Endothelial cell of umbilical vein (primary cell): Measurements from ENCODE around the gene CDH11. TPM values are rescaled to one million over a fixed set of nuclear protein-coding genes. Genes with fewer than 3 reads are reported as not detected.

Experiments
- BruUV-seq: library from RNA; stranded (reverse); fragments of 400-500 nt; replicated peaks from 2 replicates; lab custom pipeline; 2021; lab: Mats Ljungman, UMichigan
- CTCF ChIA-PET: fragments of 300-600, 350-600 bp; sonication (Branson Sonifier 250); formaldehyde crosslinking; loops from one replicate; lab custom pipeline; 2021; ENCODE audit warnings: antibody characterized with exemption, inconsistent platforms; lab: Charles Lee
- POLR2A ChIA-PET: fragments of 300-600, 350-600 bp; sonication (Branson Sonifier 250); formaldehyde crosslinking; loops from one replicate; lab custom pipeline; 2021; ENCODE audit warnings: antibody characterized with exemption, inconsistent platforms; lab: Charles Lee
- DNase-seq: peaks from one replicate; pipeline ENCODE4 v3.0.0-alpha.2; 2011; ENCODE audit warnings: low read depth, low spot score
- FAIRE-seq: peaks from 2 replicates; lab custom pipeline; 2011; peaks lifted over from hg19 to GRCh38; lab: Jason Lieb, UNC
- H2AFZ ChIP-seq: 2 replicates; pipeline ENCODE4 v1.6.0; 2012; ENCODE audit warnings: low read depth, low read length, control low read depth, inconsistent platforms
- H3K27ac ChIP-seq: 2 replicates; pipeline ENCODE4 v1.5.1; 2011; ENCODE audit warnings: low read depth, mild to moderate bottlenecking, control low read depth, low read length, moderate library complexity; ENCODE audit not compliant: insufficient read depth
- H3K27me3 ChIP-seq, 2 experiments: 2 replicates each; pipeline versions ENCODE4 v1.6.0 to v1.6.1; 2011; ENCODE audit warnings: low read length in 2 of 2, mixed read lengths in 1 of 2; ENCODE audit not compliant: control insufficient read depth in 2 of 2, insufficient read depth in 2 of 2
- H3K36me3 ChIP-seq, 2 experiments: 2 replicates in 1 of 2; 3 replicates in 1 of 2; pipeline ENCODE4 v1.5.1; 2011; ENCODE audit warnings: low read length in 2 of 2, mild to moderate bottlenecking in 1 of 2, moderate library complexity in 1 of 2; ENCODE audit not compliant: control insufficient read depth in 2 of 2, insufficient read depth in 2 of 2; ENCODE audit errors: extremely low read depth in 1 of 2
- H3K4me1 ChIP-seq: 3 replicates; pipeline ENCODE4 v1.5.1; 2011; ENCODE audit warnings: mild to moderate bottlenecking, low read length; ENCODE audit not compliant: control insufficient read depth, insufficient read depth; ENCODE audit errors: extremely low read depth
- H3K4me2 ChIP-seq: 2 replicates; pipeline ENCODE4 v1.6.1; 2011; ENCODE audit warnings: low read length, control low read depth, mixed read lengths; ENCODE audit not compliant: insufficient read depth
- H3K4me3 ChIP-seq, 3 experiments: fragments of 200-600 bp in 1 of 3; sonication (generic), shearing (Covaris generic) in 1 of 3; replicated peaks in 1 of 3; 2 replicates each; pipeline ENCODE4 v1.5.1; 2011 to 2016; ENCODE audit warnings: control low read depth in 3 of 3, low read length in 3 of 3, mild to moderate bottlenecking in 2 of 3, inconsistent platforms in 1 of 3, low read depth in 1 of 3, moderate library complexity in 1 of 3; ENCODE audit not compliant: insufficient read depth in 1 of 3
- H3K79me2 ChIP-seq: 2 replicates; pipeline ENCODE4 v1.6.0; 2012; ENCODE audit warnings: low read length, inconsistent platforms; ENCODE audit not compliant: control insufficient read depth, insufficient read depth
- H3K9ac ChIP-seq: replicated peaks from 2 replicates; pipeline ENCODE3; 2011; ENCODE audit warnings: low read length, control low read depth; ENCODE audit not compliant: insufficient read depth; ENCODE audit errors: extremely low read depth
- H3K9me1 ChIP-seq: replicated peaks from 3 replicates; pipeline ENCODE4 v1.6.0; 2011; ENCODE audit warnings: mild to moderate bottlenecking, low read length; ENCODE audit not compliant: control insufficient read depth, insufficient read depth; ENCODE audit errors: extremely low read depth
- H3K9me3 ChIP-seq: replicated peaks from 2 replicates; pipeline ENCODE4 v1.5.1; 2012; ENCODE audit warnings: low read length, inconsistent platforms; ENCODE audit not compliant: control insufficient read depth, insufficient read depth
- H4K20me1 ChIP-seq: replicated peaks from 2 replicates; pipeline ENCODE3; 2011; ENCODE audit warnings: mild to moderate bottlenecking, low read length; ENCODE audit not compliant: control insufficient read depth, insufficient read depth; ENCODE audit errors: extremely low read depth
- EZH2 ChIP-seq: IDR thresholded peaks from 2 replicates; pipeline ENCODE4 v1.6.1; 2012; ENCODE audit warnings: borderline replicate concordance, low read depth, mild to moderate bottlenecking, moderate library complexity, low read length, inconsistent platforms; ENCODE audit not compliant: severe bottlenecking
- FOS ChIP-seq: IDR thresholded peaks from 2 replicates; pipeline ENCODE4 v1.6.1; 2011; ENCODE audit warnings: mild to moderate bottlenecking, low read length, moderate library complexity, borderline replicate concordance; ENCODE audit not compliant: insufficient read depth
- GATA2 ChIP-seq: IDR thresholded peaks from 2 replicates; pipeline ENCODE4 v1.7.0; 2011; ENCODE audit warnings: low read depth, mild to moderate bottlenecking, moderate library complexity, mixed read lengths, low read length; ENCODE audit not compliant: insufficient read length, insufficient read depth
- JUN ChIP-seq: IDR thresholded peaks from 2 replicates; pipeline ENCODE4 v1.6.1; 2011; ENCODE audit warnings: borderline replicate concordance, low read depth; ENCODE audit not compliant: insufficient read length, insufficient read depth
- MYC ChIP-seq: IDR thresholded peaks from one replicate; pipeline ENCODE4 v1.6.1; 2011; ENCODE audit warnings: mild to moderate bottlenecking, low read depth, low read length
- POLR2A ChIP-seq: IDR thresholded peaks from 2 replicates; pipeline ENCODE4 v1.6.1; 2012; ENCODE audit warnings: low read depth, mild to moderate bottlenecking, control low read depth, low read length
- POLR2AphosphoS5 ChIP-seq: IDR thresholded peaks from 2 replicates; pipeline ENCODE4 v1.6.1; 2012; ENCODE audit warnings: low read depth, mild to moderate bottlenecking, control low read depth, low read length, moderate library complexity; ENCODE audit not compliant: insufficient read depth
- dilution Hi-C: fragments of 300-500 bp; cut with MboI; formaldehyde crosslinking; loops from one replicate; pipeline ENCODE4 v1.15.0; 2019; ENCODE audit warnings: low sequenced_read_pairs; ENCODE audit not compliant: extremely low pct_ligation_motif_present
- intact Hi-C: fragments of 100-400 bp; cut with micrococcal nuclease; formaldehyde crosslinking; loops from one replicate; pipeline ENCODE4 v1.10.0; 2022
- polyA plus RNA-seq, 4 experiments: library from polyadenylated mRNA; depleted of rRNA in 3 of 4; stranded (reverse) in 3 of 4; unstranded in 1 of 4; fragments of >200 nt; gene quantifications; 2 replicates each; pipeline versions ENCODE4 v1.2.1 to v1.2.3, GENCODE V29; 2011 to 2012; ENCODE audit warnings: missing spikeins in 1 of 4
- total RNA-seq: library from RNA; stranded (reverse); gene quantifications from 2 replicates; pipeline ENCODE4 v1.2.3, GENCODE V29; 2021
- TF ChIP-seq, protein P1 (sequence below): IDR thresholded peaks from 2 replicates; pipeline ENCODE4 v1.6.1; 2011; ENCODE audit not compliant: insufficient read depth, insufficient read length

Gene CDH11
- total and polyA plus RNA-seq, 2 donors (not counting 3 experiments of a cell fraction or from before 2014, with no cell fraction given), result 30.4 to 32.7 TPM

DNA sequence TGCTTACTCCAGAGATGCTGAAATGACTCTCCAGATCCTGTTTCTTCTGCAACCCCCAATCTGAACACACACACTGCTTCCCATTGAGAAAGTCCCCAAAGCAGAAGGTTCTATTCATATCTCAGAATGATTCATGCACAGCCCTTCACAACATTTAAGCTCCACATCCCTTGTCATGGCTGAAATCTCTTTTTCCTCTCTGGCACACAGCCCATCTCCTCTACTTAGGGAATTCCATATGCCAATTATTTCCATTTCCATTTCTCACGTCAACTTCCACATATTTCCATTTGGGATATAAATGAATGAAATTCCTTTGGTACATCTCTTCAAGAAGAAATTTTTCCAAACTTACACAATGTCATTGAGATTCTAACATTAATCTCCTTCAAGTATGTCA, 119.6 kb downstream of the CDH11 start:
- Histone ChIP-seq H3K4me2 (peak overlapping the region; percentile 8), H3K4me1 (peaks cover 5% of the 10 kb centered on the region), H3K9ac (no peak overlapping the region), H3K9me3 (no peaks in the 10 kb centered on the region), H3K36me3 (no peaks in the 10 kb centered on the region), H3K4me3 (no peak overlapping the region), H3K9me1 (no peaks in the 10 kb centered on the region), H3K27me3 (no peaks in the 10 kb centered on the region), H4K20me1 (no peaks in the 10 kb centered on the region), H3K27ac (peak overlapping the region; percentile 1), H3K79me2 (no peaks in the 10 kb centered on the region), H2AFZ (no peak overlapping the region)
- TF ChIP-seq POLR2AphosphoS5, result no peak
- peak; percentile 61 for TF ChIP-seq FOS
- no peak for TF ChIP-seq POLR2A
- TF ChIP-seq GATA2, result peak; percentile 51
- TF ChIP-seq EZH2, result no peak
- ChIA-PET POLR2A (interaction anchor here (0.7 kb wide), 1 partner anchor 10 kb away, joined by 7 read pairs; no protein-coding TSS in a partner anchor), CTCF (interaction anchor here (1.0 kb wide), 1 partner anchor 18 kb away, joined by 3 read pairs; no protein-coding TSS in a partner anchor)
- intact Hi-C loops, result no loop called here
- DNase-seq (peak; percentile 91), FAIRE-seq (no peak)
- no TSS peak for BruUV-seq
- dilution Hi-C loops, result no loop called here

GRCh38 chr16:65000654-65001053, 121.2 kb downstream of the CDH11 start:
- H3K27ac ChIP-seq, result no peak overlapping the region
- H4K20me1 ChIP-seq, result no peaks in the 10 kb centered on the region
- no TSS peak for BruUV-seq
- no peak overlapping the region for H3K4me2 ChIP-seq
- no peak overlapping the region for H3K4me3 ChIP-seq
- no peaks in the 10 kb centered on the region for H3K9me3 ChIP-seq
- CTCF ChIA-PET, result no interaction called here
- no peak overlapping the region for H3K9ac ChIP-seq
- H3K9me1 ChIP-seq, result no peaks in the 10 kb centered on the region
- DNase-seq, result no peak
- dilution Hi-C loops (no loop called here), intact Hi-C loops (no loop called here)
- POLR2A ChIA-PET, result no interaction called here
- H3K27me3 ChIP-seq, result no peaks in the 10 kb centered on the region
- peaks cover 5% of the 10 kb centered on the region for H3K4me1 ChIP-seq
- H3K79me2 ChIP-seq, result no peaks in the 10 kb centered on the region
- no peak overlapping the region for H2AFZ ChIP-seq
- no peaks in the 10 kb centered on the region for H3K36me3 ChIP-seq
- TF ChIP-seq, protein P1, sequence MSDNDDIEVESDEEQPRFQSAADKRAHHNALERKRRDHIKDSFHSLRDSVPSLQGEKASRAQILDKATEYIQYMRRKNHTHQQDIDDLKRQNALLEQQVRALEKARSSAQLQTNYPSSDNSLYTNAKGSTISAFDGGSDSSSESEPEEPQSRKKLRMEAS, result no peak
- TF ChIP-seq POLR2AphosphoS5, result no peak
- TF ChIP-seq POLR2A, result no peak
- TF ChIP-seq JUN, result no peak
- TF ChIP-seq GATA2, result no peak
- no peak for TF ChIP-seq MYC
- no peak for FAIRE-seq
